PC-9 (cell line): ENCODE measurements around the gene PIK3R2. TPM values are rescaled to one million over a fixed set of nuclear protein-coding genes. Genes with fewer than 3 reads are reported as not detected.
A peak's percentile ranks its signal among the peaks of the same experiment; 100 is the strongest.

Source experiments
- BruUV-seq: library from RNA; stranded (reverse); fragments of 400-500 nt; replicated peaks from 2 replicates; lab custom pipeline; 2021; lab: Mats Ljungman, UMichigan
- CTCF ChIA-PET: fragments of 300-600 bp; sonication (Branson Sonifier 250); formaldehyde crosslinking; loops from one replicate; lab custom pipeline; 2022; ENCODE audit warnings: antibody characterized with exemption; lab: Charles Lee
- POLR2A ChIA-PET: fragments of 300-600 bp; sonication (Branson Sonifier 250); formaldehyde crosslinking; loops from one replicate; lab custom pipeline; 2022; ENCODE audit warnings: antibody characterized with exemption; ENCODE audit not compliant: unreplicated experiment; lab: Charles Lee
- DNase-seq, 2 experiments: peaks; one replicate each; pipeline versions ENCODE4 v3.0.0 to v3.0.0-alpha.2; 2015 to 2022; ENCODE audit warnings: mixed read lengths in 1 of 2
- H2AFZ ChIP-seq: fragments of 200-600 bp; sonication (generic); 2 replicates; pipeline ENCODE4 v1.8.1; 2017; ENCODE audit warnings: antibody characterized with exemption
- H3F3A ChIP-seq: fragments of 200-600 bp; sonication (generic); 2 replicates; pipeline ENCODE4 v1.8.1; 2017; ENCODE audit warnings: antibody characterized with exemption, mild to moderate bottlenecking, low read depth; ENCODE audit not compliant: insufficient read depth
- H3K27ac ChIP-seq: fragments of 200-600 bp; sonication (generic); 2 replicates; pipeline ENCODE4 v1.6.1; 2016; ENCODE audit warnings: mixed run types
- H3K27me3 ChIP-seq: fragments of 200-600 bp; sonication (generic); 2 replicates; pipeline ENCODE4 v1.6.1; 2016; ENCODE audit warnings: low read depth, mixed run types; ENCODE audit not compliant: insufficient read depth
- H3K36me3 ChIP-seq: fragments of 200-600 bp; sonication (generic); 2 replicates; pipeline ENCODE4 v1.6.1; 2016; ENCODE audit warnings: low read depth, mixed run types
- H3K4me1 ChIP-seq: fragments of 200-600 bp; sonication (generic); replicated peaks from 2 replicates; pipeline ENCODE4 v1.6.1; 2016; ENCODE audit warnings: mixed run types; ENCODE audit not compliant: insufficient read depth
- H3K4me2 ChIP-seq: fragments of 200-600 bp; sonication (generic); 2 replicates; pipeline ENCODE4 v1.6.1; 2017; ENCODE audit warnings: mixed run types
- H3K4me3 ChIP-seq: fragments of 200-600 bp; sonication (generic); 2 replicates; pipeline ENCODE4 v1.6.1; 2016; ENCODE audit warnings: mixed run types
- H3K79me2 ChIP-seq: fragments of 200-600 bp; sonication (generic); 2 replicates; pipeline ENCODE4 v1.6.1; 2017; ENCODE audit warnings: low read depth, mixed run types
- H3K9me2 ChIP-seq: fragments of 200-600 bp; sonication (generic); 2 replicates; pipeline ENCODE4 v1.8.1; 2017; ENCODE audit warnings: mild to moderate bottlenecking; ENCODE audit not compliant: insufficient read depth
- H3K9me3 ChIP-seq: fragments of 200-600 bp; sonication (generic); 2 replicates; pipeline ENCODE4 v1.8.1; 2016; ENCODE audit warnings: low read depth; ENCODE audit not compliant: insufficient read depth
- H4K20me1 ChIP-seq: fragments of 200-600 bp; sonication (generic); 2 replicates; pipeline ENCODE4 v1.8.1; 2017; ENCODE audit not compliant: insufficient read depth
- EZH2 ChIP-seq: fragments of 200-600 bp; sonication (generic); IDR thresholded peaks from 2 replicates; pipeline ENCODE4 v1.8.0; 2017; ENCODE audit warnings: antibody characterized with exemption, low read depth
- intact Hi-C: fragments of 100-400 bp; cut with micrococcal nuclease; formaldehyde crosslinking; loops from one replicate; pipeline ENCODE4 v1.10.0; 2022; ENCODE audit not compliant: unreplicated experiment
- total RNA-seq: library from RNA; stranded (reverse); gene quantifications from 2 replicates; pipeline ENCODE4 v1.2.3, GENCODE V29; 2021
- TF ChIP-seq, protein P1 (sequence below): fragments of 200-600 bp; sonication (generic); conservative IDR thresholded peaks from 2 replicates; pipeline ENCODE4 v1.6.1; 2017; ENCODE audit warnings: mixed run types, antibody characterized with exemption, mild to moderate bottlenecking, moderate library complexity

The PIK3R2 gene
- total RNA-seq, 1 experiment from 2014 or later: 61.8 TPM

DNA sequence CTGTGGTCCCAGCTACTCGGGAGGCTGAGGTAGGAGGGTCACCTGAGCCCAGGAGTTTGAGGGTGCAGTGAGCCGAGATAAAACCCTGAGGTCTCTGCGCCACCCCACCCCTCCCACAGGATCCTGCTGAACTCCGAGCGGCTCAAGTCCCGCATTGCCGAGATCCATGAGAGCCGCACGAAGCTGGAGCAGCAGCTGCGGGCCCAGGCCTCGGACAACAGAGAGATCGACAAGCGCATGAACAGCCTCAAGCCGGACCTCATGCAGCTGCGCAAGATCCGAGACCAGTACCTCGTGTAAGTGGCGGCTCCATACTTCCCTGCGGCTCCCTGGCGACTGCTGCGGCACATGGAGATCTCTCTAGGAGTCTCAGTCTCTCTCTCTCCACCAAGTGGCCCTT is 14.0 kb downstream of the PIK3R2 start:
- Histone ChIP-seq H3F3A (peaks cover 56% of the 10 kb centered on the region), H3K4me1 (no peaks in the 10 kb centered on the region), H3K36me3 (peaks cover 13% of the 10 kb centered on the region; the same call in 1 of the 2 replicates), H3K4me2 (no peak overlapping the region), H3K9me2 (no peaks in the 10 kb centered on the region), H2AFZ (no peak overlapping the region), H4K20me1 (peaks cover 12% of the 10 kb centered on the region), H3K27ac (no peak overlapping the region), H3K27me3 (no peaks in the 10 kb centered on the region), H3K4me3 (no peak overlapping the region), H3K9me3 (no peaks in the 10 kb centered on the region), H3K79me2 (no peaks in the 10 kb centered on the region)
- ChIA-PET POLR2A (no interaction called here), CTCF (no interaction called here)
- intact Hi-C loops: no loop called here
- DNase-seq: no peak
- TF ChIP-seq, protein P1, sequence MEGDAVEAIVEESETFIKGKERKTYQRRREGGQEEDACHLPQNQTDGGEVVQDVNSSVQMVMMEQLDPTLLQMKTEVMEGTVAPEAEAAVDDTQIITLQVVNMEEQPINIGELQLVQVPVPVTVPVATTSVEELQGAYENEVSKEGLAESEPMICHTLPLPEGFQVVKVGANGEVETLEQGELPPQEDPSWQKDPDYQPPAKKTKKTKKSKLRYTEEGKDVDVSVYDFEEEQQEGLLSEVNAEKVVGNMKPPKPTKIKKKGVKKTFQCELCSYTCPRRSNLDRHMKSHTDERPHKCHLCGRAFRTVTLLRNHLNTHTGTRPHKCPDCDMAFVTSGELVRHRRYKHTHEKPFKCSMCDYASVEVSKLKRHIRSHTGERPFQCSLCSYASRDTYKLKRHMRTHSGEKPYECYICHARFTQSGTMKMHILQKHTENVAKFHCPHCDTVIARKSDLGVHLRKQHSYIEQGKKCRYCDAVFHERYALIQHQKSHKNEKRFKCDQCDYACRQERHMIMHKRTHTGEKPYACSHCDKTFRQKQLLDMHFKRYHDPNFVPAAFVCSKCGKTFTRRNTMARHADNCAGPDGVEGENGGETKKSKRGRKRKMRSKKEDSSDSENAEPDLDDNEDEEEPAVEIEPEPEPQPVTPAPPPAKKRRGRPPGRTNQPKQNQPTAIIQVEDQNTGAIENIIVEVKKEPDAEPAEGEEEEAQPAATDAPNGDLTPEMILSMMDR: no peak
- no peak for TF ChIP-seq EZH2
- no TSS peak for BruUV-seq

- no TSS peak for BruUV-seq
- no peak overlapping the region for H3K4me2 ChIP-seq
- no peak for TF ChIP-seq EZH2
- TF ChIP-seq, protein P1: peak; percentile 90
- peaks cover 11% of the 10 kb centered on the region; the same call in 1 of the 2 replicates for H3K36me3 ChIP-seq
- H4K20me1 ChIP-seq: peaks cover 9% of the 10 kb centered on the region; the same call in 1 of the 2 replicates
- no peaks in the 10 kb centered on the region for H3K79me2 ChIP-seq
- no peaks in the 10 kb centered on the region for H3K4me1 ChIP-seq
- ChIA-PET CTCF (interaction anchor here (0.6 to 1.0 kb wide), 2 partner anchors 55 to 123 kb away, joined by 3 to 9 read pairs; no protein-coding TSS in a partner anchor), POLR2A (no interaction called here)
- no peaks in the 10 kb centered on the region for H3K9me2 ChIP-seq
- no peak overlapping the region for H3K27ac ChIP-seq
- no peak overlapping the region for H2AFZ ChIP-seq
- no peaks in the 10 kb centered on the region for H3K27me3 ChIP-seq
- peak in 1 of 2 experiments; percentile 42 for DNase-seq
- no peak overlapping the region for H3K4me3 ChIP-seq
- H3K9me3 ChIP-seq: no peaks in the 10 kb centered on the region
- intact Hi-C loops: no loop called here
- H3F3A ChIP-seq: peaks cover 58% of the 10 kb centered on the region
Measured at GRCh38 chr19:18167975-18168645, 15.1 kb downstream of the PIK3R2 start.

GRCh38 chr19:18168673-18169381 is 15.9 kb downstream of the PIK3R2 start:
- BruUV-seq: no TSS peak

More at GRCh38 chr19:18168673-18169381, 15.9 kb downstream of the PIK3R2 start:
- Histone ChIP-seq H3K27me3 (no peaks in the 10 kb centered on the region), H3K9me3 (no peaks in the 10 kb centered on the region), H4K20me1 (peaks cover 9% of the 10 kb centered on the region; the same call in 1 of the 2 replicates), H2AFZ (no peak overlapping the region), H3K4me1 (peaks cover 4% of the 10 kb centered on the region; the same call in 1 of the 2 replicates), H3F3A (peaks cover 63% of the 10 kb centered on the region), H3K27ac (no peak overlapping the region), H3K79me2 (no peaks in the 10 kb centered on the region), H3K9me2 (no peaks in the 10 kb centered on the region), H3K36me3 (peaks cover 4% of the 10 kb centered on the region; the same call in 1 of the 2 replicates), H3K4me3 (no peak overlapping the region), H3K4me2 (no peak overlapping the region)
- intact Hi-C loops: no loop called here
- no peak for TF ChIP-seq EZH2
- TF ChIP-seq, protein P1: no peak
- POLR2A ChIA-PET: no interaction called here
- CTCF ChIA-PET: interaction anchor here (1.0 kb wide), 1 partner anchor 56 kb away, joined by 3 read pairs; no protein-coding TSS in a partner anchor
- no peak for DNase-seq
